Occipital lobe (tissue), 2 donors: ENCODE measurements around the gene SLCO3A1. TPM values are rescaled to one million over a fixed set of nuclear protein-coding genes. Genes with fewer than 3 reads are reported as not detected.
"Not testable (repeated sequence)": the region's sequence is repeated elsewhere in the genome, so short reads cannot be mapped to it uniquely, and the experiment has no call there.

Experiments
- DNase-seq: peaks from one replicate; lab custom pipeline; 2025; lab: John Stamatoyannopoulos, UW
- total RNA-seq: library from RNA; depleted of rRNA; stranded (reverse); fragments of >200 nt; gene quantifications from one replicate; pipeline ENCODE4 v1.2.3, GENCODE V29; 2014

SLCO3A1 gene
- total RNA-seq, 1 donor from 2014 or later, result 9.8 TPM

- DNase-seq, result no peak
Observed at GRCh38 chr15:92033314-92033713, 179.8 kb downstream of the SLCO3A1 start.

- DNase-seq, result no peak
Observed at GRCh38 chr15:92033723-92034122, 180.2 kb downstream of the SLCO3A1 start.

GRCh38 chr15:92034227-92034626, 180.7 kb downstream of the SLCO3A1 start:
- DNase-seq, result peak; percentile 62

GRCh38 chr15:92035551-92035950, 182.0 kb downstream of the SLCO3A1 start:
- no peak for DNase-seq

GRCh38 chr15:92035961-92036360, 182.5 kb downstream of the SLCO3A1 start:
- DNase-seq, result no peak

- DNase-seq, result no peak
Observed at GRCh38 chr15:92037491-92037890, 184.0 kb downstream of the SLCO3A1 start.

GRCh38 chr15:92040350-92040749, 186.8 kb downstream of the SLCO3A1 start:
- no peak for DNase-seq

GRCh38 chr15:92041371-92041770, 187.9 kb downstream of the SLCO3A1 start:
- DNase-seq, result no peak

GRCh38 chr15:92043283-92043682, 189.8 kb downstream of the SLCO3A1 start:
- DNase-seq, result no peak

- DNase-seq, result no peak
Observed at GRCh38 chr15:92044203-92044909, 190.8 kb downstream of the SLCO3A1 start.

- DNase-seq, result no peak
Observed at GRCh38 chr15:92047900-92048299, 194.4 kb downstream of the SLCO3A1 start.

- no peak for DNase-seq
Observed at GRCh38 chr15:92048739-92049138, 195.2 kb downstream of the SLCO3A1 start.

GRCh38 chr15:92049290-92049989, 195.9 kb downstream of the SLCO3A1 start:
- DNase-seq, result no peak

- DNase-seq, result no peak
Observed at GRCh38 chr15:92050220-92050898, 196.9 kb downstream of the SLCO3A1 start.

GRCh38 chr15:92051716-92052115, 198.2 kb downstream of the SLCO3A1 start:
- DNase-seq, result no peak

GRCh38 chr15:92053753-92054316, 200.3 kb downstream of the SLCO3A1 start:
- DNase-seq, result no peak

- DNase-seq, result no peak
Observed at GRCh38 chr15:92056875-92057274, 203.4 kb downstream of the SLCO3A1 start.

GRCh38 chr15:92059036-92059970, 205.8 kb downstream of the SLCO3A1 start:
- no peak for DNase-seq

- not testable (repeated sequence) for DNase-seq
Observed at GRCh38 chr15:92059971-92060311, 206.4 kb downstream of the SLCO3A1 start.

GRCh38 chr15:92061511-92062195, 208.1 kb downstream of the SLCO3A1 start:
- no peak for DNase-seq

- DNase-seq, result no peak
Observed at GRCh38 chr15:92062505-92062904, 209.0 kb downstream of the SLCO3A1 start.
